Left lung (tissue), 10 donors: ENCODE measurements around the gene MICU1. TPM values are rescaled to one million over a fixed set of nuclear protein-coding genes. Genes with fewer than 3 reads are reported as not detected.

Experiments
- ATAC-seq: fragments of 200-7000 bp; cut with Tn5 transposase; one replicate; pipeline ENCODE4 v1.9.1; 2020; ENCODE audit warnings: moderate library complexity
- DNase-seq, 4 donors: peaks; one replicate each; pipeline ENCODE4 v3.0.0-alpha.2; 2013 to 2020
- H3K27ac ChIP-seq, 2 donors: fragments of 200-600 bp; sonication (generic) in 1 of 2; one replicate each; pipeline versions ENCODE4 v1.5.0 to v1.8.0; 2020 to 2021
- H3K27me3 ChIP-seq, 2 donors: fragments of 200-600 bp; sonication (generic) in 1 of 2; one replicate each; pipeline versions ENCODE4 v1.5.0 to v1.8.0; 2020 to 2021
- H3K36me3 ChIP-seq, 2 donors: fragments of 200-600 bp; sonication (generic) in 1 of 2; one replicate each; pipeline versions ENCODE4 v1.5.0 to v1.8.0; 2020 to 2021
- H3K4me1 ChIP-seq, 2 donors: fragments of 200-600 bp; one replicate each; pipeline ENCODE4 v1.8.0; 2021
- H3K4me3 ChIP-seq, 2 donors: fragments of 200-600 bp; sonication (generic) in 1 of 2; one replicate each; pipeline versions ENCODE4 v1.5.0 to v1.8.0; 2020 to 2021; ENCODE audit warnings: mild to moderate bottlenecking in 1 of 2
- H3K9me3 ChIP-seq, 2 donors: fragments of 200-600 bp; sonication (generic) in 1 of 2; one replicate each; pipeline versions ENCODE4 v1.5.0 to v1.8.0; 2020 to 2021
- intact Hi-C, 2 donors: fragments of 100-400 bp; cut with DNase I; formaldehyde crosslinking; loops; one replicate each; pipeline versions ENCODE4 v1.11.2 to v1.14.2; 2022
- polyA plus RNA-seq, 6 donors: library from polyadenylated mRNA; unstranded; fragments of 120-200 nt; gene quantifications; one replicate each; pipeline ENCODE4 v1.2.1, GENCODE V29; 2013; ENCODE audit not compliant: insufficient read length in 6 of 6
- total RNA-seq, 2 donors: library from RNA; stranded (reverse); fragmentation: NEBNext Ultra II Directional; extraction: Animal tissue kit (Norgen Biotek cat#: 25700); gene quantifications; one replicate each; pipeline ENCODE4 v1.2.1, GENCODE V29; 2021
- TF ChIP-seq, protein P1 (sequence below), 2 donors: fragments of 200-600 bp; sonication (generic) in 1 of 2; IDR thresholded peaks; one replicate each; pipeline versions ENCODE4 v1.5.0 to v1.8.0; 2021; ENCODE audit warnings: antibody characterized with exemption in 2 of 2
- donor health status: DM: no; HTN: yes; CAD: no.
- donor health status: DM: no; HTN: no; CAD: no.

MICU1 gene
- total and polyA plus RNA-seq, 8 donors = 49.8 to 67.4 (median 56.0) TPM

DNA sequence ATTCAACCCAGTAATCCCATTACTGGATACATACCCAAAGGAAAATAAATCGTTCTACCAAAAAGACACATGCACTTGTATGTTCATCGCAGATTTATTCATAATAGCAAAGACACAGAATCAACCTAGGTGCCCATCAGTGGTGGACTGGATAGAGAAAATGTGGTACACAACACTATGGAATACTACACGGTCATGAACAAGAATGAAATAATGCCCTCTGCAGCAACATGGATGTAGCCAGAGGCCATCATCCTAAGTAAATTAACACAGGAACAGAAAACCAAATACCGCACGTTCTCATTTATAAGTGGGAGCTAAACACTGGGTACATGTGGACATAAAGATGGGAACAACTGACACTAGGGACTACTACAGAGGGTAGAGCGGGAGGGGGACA, 120.4 kb downstream of the MICU1 start:
- TF ChIP-seq, protein P1, sequence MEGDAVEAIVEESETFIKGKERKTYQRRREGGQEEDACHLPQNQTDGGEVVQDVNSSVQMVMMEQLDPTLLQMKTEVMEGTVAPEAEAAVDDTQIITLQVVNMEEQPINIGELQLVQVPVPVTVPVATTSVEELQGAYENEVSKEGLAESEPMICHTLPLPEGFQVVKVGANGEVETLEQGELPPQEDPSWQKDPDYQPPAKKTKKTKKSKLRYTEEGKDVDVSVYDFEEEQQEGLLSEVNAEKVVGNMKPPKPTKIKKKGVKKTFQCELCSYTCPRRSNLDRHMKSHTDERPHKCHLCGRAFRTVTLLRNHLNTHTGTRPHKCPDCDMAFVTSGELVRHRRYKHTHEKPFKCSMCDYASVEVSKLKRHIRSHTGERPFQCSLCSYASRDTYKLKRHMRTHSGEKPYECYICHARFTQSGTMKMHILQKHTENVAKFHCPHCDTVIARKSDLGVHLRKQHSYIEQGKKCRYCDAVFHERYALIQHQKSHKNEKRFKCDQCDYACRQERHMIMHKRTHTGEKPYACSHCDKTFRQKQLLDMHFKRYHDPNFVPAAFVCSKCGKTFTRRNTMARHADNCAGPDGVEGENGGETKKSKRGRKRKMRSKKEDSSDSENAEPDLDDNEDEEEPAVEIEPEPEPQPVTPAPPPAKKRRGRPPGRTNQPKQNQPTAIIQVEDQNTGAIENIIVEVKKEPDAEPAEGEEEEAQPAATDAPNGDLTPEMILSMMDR (IDR thresholded peaks at IDR 0.05) = no peak

DNA sequence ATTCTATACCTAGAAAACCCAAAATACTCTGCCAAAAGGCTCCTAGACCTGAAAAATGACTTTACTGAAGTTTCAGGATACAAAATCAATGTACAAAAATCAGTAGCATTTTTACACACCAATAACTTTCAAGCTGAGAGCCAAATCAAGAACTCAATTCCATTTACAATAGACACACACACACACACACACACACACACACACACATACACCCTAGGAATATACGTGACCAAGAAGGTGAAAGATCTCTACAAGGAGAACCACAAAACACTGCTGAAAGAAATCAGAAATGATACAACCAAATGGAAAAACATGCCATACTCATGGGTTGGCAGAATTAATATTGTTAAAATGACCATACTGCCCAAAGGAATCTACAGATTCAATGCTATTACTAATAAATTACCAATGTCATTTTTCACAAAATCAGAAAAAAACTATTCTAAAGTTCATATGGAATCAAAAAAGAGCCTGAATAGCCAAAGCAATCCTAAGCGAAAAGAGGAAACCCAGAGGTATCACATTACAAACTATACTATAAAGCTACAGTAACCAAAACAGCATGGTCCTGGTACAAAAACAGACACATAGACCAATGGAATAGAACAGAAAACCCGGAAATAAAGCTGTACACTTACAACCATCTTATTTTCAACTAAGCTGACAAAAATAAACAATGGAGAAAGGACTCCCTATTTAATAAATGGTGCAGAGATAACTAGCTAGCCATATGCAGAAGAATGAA, 122.0 kb downstream of the MICU1 start:
- DNase-seq (no peak), ATAC-seq (no peak)
- intact Hi-C loops = no loop called here
- H3K27ac ChIP-seq = peak overlapping the region in 1 of 2 donors; percentile 75
- H3K4me3 ChIP-seq = no peak overlapping the region
- H3K9me3 ChIP-seq = peaks cover 0 to 5% of the 10 kb centered on the region in 2 donors
- no peaks in the 10 kb centered on the region for H3K36me3 ChIP-seq
- TF ChIP-seq, protein P1 (IDR thresholded peaks at IDR 0.05) = no peak
- H3K4me1 ChIP-seq = peaks cover 0 to 22% of the 10 kb centered on the region in 2 donors
- no peaks in the 10 kb centered on the region for H3K27me3 ChIP-seq

More for the DNA sequence above, 120.4 kb downstream of the MICU1 start:
- H3K27me3 ChIP-seq = no peaks in the 10 kb centered on the region
- peaks cover 0 to 5% of the 10 kb centered on the region in 2 donors for H3K9me3 ChIP-seq
- intact Hi-C loops = no loop called here
- H3K27ac ChIP-seq = no peak overlapping the region
- ATAC-seq (no peak), DNase-seq (no peak)
- peaks cover 0 to 19% of the 10 kb centered on the region in 2 donors for H3K4me1 ChIP-seq
- H3K36me3 ChIP-seq = no peaks in the 10 kb centered on the region
- no peak overlapping the region for H3K4me3 ChIP-seq

DNA sequence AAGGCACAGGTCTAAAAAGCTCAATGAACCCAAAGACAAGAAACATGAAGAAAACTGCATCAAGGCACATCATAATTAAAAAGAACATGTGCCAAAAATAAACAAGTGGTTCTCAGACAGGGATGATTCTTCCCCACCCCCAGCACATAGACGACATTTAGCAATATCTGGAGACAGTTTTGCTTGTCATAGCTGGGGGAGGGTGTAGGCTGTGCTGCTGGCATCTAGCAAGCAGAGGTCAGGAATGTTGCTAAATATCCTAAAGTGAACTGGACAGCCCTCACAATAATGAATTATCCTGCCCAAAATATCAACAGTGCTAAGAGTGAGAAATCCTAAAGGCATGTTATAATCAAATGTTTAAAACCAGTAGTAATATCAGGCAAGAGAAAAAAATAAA, 122.6 kb downstream of the MICU1 start:
- H3K27ac ChIP-seq = peak overlapping the region in 1 of 2 donors; percentile 75
- no peaks in the 10 kb centered on the region for H3K27me3 ChIP-seq
- TF ChIP-seq, protein P1 (IDR thresholded peaks at IDR 0.05) = no peak
- DNase-seq (peak in 1 of 4 donors; percentile 9), ATAC-seq (peak; percentile 68)
- peaks cover 0 to 24% of the 10 kb centered on the region in 2 donors for H3K4me1 ChIP-seq
- intact Hi-C loops = no loop called here
- no peaks in the 10 kb centered on the region for H3K36me3 ChIP-seq
- H3K9me3 ChIP-seq = peaks cover 0 to 5% of the 10 kb centered on the region in 2 donors
- no peak overlapping the region for H3K4me3 ChIP-seq

DNA sequence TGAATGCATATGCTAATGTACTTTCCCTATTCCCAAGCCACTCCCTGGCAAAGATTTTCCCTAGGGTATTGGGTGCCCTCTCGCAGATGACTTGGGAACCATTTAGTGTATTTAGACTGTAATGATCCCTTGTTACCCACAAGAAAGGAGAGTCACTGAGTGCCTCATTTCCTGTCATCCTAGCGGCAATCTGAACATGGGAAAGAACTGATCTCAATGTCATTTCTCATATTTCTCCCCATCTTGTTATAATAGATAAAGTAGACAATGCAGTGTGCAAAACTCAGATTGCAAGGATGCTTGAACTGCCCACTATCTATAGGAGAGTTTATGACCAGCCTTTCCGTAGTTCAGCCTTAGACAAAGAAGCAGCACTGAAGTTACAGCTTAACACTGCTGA, 123.3 kb downstream of the MICU1 start:
- TF ChIP-seq, protein P1 (IDR thresholded peaks at IDR 0.05) = no peak
- intact Hi-C loops = no loop called here
- Histone ChIP-seq H3K4me3 (no peak overlapping the region), H3K27ac (peak overlapping the region in 1 of 2 donors; percentile 75), H3K4me1 (peaks cover 0 to 24% of the 10 kb centered on the region in 2 donors), H3K27me3 (no peaks in the 10 kb centered on the region), H3K9me3 (peaks cover 0 to 5% of the 10 kb centered on the region in 2 donors), H3K36me3 (no peaks in the 10 kb centered on the region)
- ATAC-seq (no peak), DNase-seq (no peak)

DNA sequence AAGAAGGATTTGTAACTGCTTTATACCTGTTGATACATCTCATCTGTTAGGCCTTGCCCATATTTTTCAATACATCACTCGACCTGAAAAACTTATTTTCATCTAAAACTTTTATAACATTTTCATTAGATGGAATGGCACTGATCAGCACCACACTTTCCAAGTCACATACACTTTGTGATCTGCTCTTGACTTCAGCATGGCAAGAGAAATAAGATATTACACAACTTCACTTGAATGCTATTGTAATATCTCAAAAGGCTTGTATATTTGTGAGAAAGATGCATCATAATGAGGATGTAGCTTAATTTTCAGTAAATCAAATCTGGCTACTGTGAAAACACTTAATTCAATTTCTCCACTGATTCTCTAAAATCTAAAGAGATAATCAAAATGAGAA, 126.2 kb downstream of the MICU1 start:
- H3K9me3 ChIP-seq = peaks cover 0 to 5% of the 10 kb centered on the region in 2 donors
- TF ChIP-seq, protein P1 (IDR thresholded peaks at IDR 0.05) = no peak
- H3K27me3 ChIP-seq = no peaks in the 10 kb centered on the region
- peaks cover 0 to 24% of the 10 kb centered on the region in 2 donors for H3K4me1 ChIP-seq
- no peak overlapping the region for H3K27ac ChIP-seq
- no peak overlapping the region for H3K4me3 ChIP-seq
- ATAC-seq (no peak), DNase-seq (no peak)
- intact Hi-C loops = no loop called here
- H3K36me3 ChIP-seq = no peaks in the 10 kb centered on the region
